ENCODE data around the gene SPRY4. TPM values are rescaled to one million over a fixed set of nuclear protein-coding genes. Genes with fewer than 3 reads are reported as not detected.
"Not testable (repeated sequence)": the region's sequence is repeated elsewhere in the genome, so short reads cannot be mapped to it uniquely, and the experiment has no call there.

The SPRY4 gene
- total RNA-seq, 1 experiment from 2014 or later: 35.6 TPM

DNA sequence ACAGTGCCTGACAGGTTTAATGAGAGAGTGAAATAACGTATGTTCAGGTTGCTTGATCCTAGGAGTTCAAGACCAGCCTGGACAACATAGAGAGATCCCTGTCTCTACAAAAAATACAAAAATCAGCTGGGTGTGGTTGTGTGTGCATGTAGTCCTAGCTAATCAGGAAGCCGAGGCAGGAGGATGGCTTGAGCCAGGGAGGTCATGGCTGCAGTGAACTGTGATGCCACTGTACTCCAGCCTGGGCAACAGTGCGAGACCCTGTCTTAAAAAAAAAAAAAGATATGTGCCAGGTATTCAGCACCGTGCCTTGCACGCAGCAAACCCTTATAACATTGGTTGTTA, 38.8 kb upstream of the SPRY4 start:
- BruUV-seq (replicated peaks): no TSS peak
- in situ Hi-C loops (cut with HindIII; ENCODE audit: low pct_unique_long_range_greater_than_20kb, low sequenced_read_pairs): loop anchor here (5.0 kb wide), 1 partner anchor 184 kb away; no protein-coding TSS in a partner anchor
- peak overlapping the region; percentile 31 to 69; a peak in 3 of 4 replicates for H3K4me3 ChIP-seq (ENCODE audit: low read depth in 2 of 2, low read length in 2 of 2)
- H3K27me3 ChIP-seq (ENCODE audit: control insufficient read depth, insufficient read depth, low read length): no peaks in the 10 kb centered on the region
- no peaks in the 10 kb centered on the region for H3K36me3 ChIP-seq (ENCODE audit: control insufficient read depth, insufficient read depth, low read length)
- ATAC-seq (no peak), DNase-seq (ENCODE audit: low read depth, low spot score) (no peak)
- TF ChIP-seq TCF7L2 (IDR thresholded peaks at IDR 0.05; ENCODE audit: low read depth, low read length): no peak
- TF ChIP-seq, protein P1, sequence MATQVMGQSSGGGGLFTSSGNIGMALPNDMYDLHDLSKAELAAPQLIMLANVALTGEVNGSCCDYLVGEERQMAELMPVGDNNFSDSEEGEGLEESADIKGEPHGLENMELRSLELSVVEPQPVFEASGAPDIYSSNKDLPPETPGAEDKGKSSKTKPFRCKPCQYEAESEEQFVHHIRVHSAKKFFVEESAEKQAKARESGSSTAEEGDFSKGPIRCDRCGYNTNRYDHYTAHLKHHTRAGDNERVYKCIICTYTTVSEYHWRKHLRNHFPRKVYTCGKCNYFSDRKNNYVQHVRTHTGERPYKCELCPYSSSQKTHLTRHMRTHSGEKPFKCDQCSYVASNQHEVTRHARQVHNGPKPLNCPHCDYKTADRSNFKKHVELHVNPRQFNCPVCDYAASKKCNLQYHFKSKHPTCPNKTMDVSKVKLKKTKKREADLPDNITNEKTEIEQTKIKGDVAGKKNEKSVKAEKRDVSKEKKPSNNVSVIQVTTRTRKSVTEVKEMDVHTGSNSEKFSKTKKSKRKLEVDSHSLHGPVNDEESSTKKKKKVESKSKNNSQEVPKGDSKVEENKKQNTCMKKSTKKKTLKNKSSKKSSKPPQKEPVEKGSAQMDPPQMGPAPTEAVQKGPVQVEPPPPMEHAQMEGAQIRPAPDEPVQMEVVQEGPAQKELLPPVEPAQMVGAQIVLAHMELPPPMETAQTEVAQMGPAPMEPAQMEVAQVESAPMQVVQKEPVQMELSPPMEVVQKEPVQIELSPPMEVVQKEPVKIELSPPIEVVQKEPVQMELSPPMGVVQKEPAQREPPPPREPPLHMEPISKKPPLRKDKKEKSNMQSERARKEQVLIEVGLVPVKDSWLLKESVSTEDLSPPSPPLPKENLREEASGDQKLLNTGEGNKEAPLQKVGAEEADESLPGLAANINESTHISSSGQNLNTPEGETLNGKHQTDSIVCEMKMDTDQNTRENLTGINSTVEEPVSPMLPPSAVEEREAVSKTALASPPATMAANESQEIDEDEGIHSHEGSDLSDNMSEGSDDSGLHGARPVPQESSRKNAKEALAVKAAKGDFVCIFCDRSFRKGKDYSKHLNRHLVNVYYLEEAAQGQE (IDR thresholded peaks at IDR 0.05; ENCODE audit: insufficient read depth in 1 of 2, low read depth in 2 of 2, low read length in 1 of 2): no peak
- TF ChIP-seq POLR2AphosphoS5 (IDR thresholded peaks at IDR 0.05; ENCODE audit: low read depth, low read length): 0 out of 2 replicates have a peak, but pooled peaks have one; percentile 14
- TF ChIP-seq, protein P2, sequence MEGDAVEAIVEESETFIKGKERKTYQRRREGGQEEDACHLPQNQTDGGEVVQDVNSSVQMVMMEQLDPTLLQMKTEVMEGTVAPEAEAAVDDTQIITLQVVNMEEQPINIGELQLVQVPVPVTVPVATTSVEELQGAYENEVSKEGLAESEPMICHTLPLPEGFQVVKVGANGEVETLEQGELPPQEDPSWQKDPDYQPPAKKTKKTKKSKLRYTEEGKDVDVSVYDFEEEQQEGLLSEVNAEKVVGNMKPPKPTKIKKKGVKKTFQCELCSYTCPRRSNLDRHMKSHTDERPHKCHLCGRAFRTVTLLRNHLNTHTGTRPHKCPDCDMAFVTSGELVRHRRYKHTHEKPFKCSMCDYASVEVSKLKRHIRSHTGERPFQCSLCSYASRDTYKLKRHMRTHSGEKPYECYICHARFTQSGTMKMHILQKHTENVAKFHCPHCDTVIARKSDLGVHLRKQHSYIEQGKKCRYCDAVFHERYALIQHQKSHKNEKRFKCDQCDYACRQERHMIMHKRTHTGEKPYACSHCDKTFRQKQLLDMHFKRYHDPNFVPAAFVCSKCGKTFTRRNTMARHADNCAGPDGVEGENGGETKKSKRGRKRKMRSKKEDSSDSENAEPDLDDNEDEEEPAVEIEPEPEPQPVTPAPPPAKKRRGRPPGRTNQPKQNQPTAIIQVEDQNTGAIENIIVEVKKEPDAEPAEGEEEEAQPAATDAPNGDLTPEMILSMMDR (IDR thresholded peaks at IDR 0.05): no peak
- H3K27ac ChIP-seq (ENCODE audit: low read length): peak overlapping the region; percentile 99
- ChIA-PET CTCF (interaction anchor here (0.6 kb wide), 1 partner anchor 214 kb away, joined by 6 read pairs; no protein-coding TSS in a partner anchor), POLR2A (interaction anchor here (0.6 to 0.7 kb wide), 4 partner anchors 9 to 42 kb away, joined by 3 to 6 read pairs (median 4); no protein-coding TSS in a partner anchor)
- intact Hi-C loops (cut with micrococcal nuclease; ENCODE audit: unreplicated experiment): loop anchor here (5.0 kb wide), 1 partner anchor 184 kb away; no protein-coding TSS in a partner anchor
- H3K9me3 ChIP-seq (ENCODE audit: control insufficient read depth, insufficient read depth, low read depth, low read length): no peaks in the 10 kb centered on the region
- H3K4me1 ChIP-seq (ENCODE audit: control insufficient read depth, insufficient read depth, low read length): peaks cover 75% of the 10 kb centered on the region

DNA sequence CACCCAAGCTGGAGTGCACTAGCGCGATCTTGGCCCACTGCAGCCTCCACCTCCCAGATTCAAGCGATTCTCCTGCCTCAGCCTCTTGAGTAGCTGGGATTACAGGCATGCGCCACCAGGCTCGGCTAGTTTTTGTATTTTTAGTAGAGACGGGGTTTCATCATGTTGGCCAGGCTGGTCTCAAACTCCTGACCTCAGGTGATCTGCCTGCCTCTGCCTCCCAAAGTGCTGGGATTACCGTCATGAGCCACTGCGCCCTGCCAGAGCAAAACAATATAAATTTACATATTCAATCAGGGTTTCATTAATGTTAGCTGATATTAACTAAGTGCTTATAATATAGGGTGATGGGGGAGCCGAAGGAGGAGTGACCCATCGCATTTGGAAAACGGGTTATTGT, 37.4 kb upstream of the SPRY4 start:
- POLR2A ChIA-PET; H3K27me3 ChIP-seq (ENCODE audit: control insufficient read depth, insufficient read depth, low read length); BruUV-seq (replicated peaks); DNase-seq (ENCODE audit: low read depth, low spot score); ATAC-seq; H3K36me3 ChIP-seq (ENCODE audit: control insufficient read depth, insufficient read depth, low read length); H3K9me3 ChIP-seq (ENCODE audit: control insufficient read depth, insufficient read depth, low read depth, low read length); H3K4me3 ChIP-seq (ENCODE audit: low read depth in 2 of 2, low read length in 2 of 2): not testable (repeated sequence)
- peaks cover 84% of the 10 kb centered on the region for H3K4me1 ChIP-seq (ENCODE audit: control insufficient read depth, insufficient read depth, low read length)
- CTCF ChIA-PET: interaction anchor here (0.6 kb wide), 1 partner anchor 353 kb away, joined by 3 read pairs; no protein-coding TSS in a partner anchor
- peak overlapping the region; percentile 99 for H3K27ac ChIP-seq (ENCODE audit: low read length)
- in situ Hi-C loops (cut with HindIII; ENCODE audit: low pct_unique_long_range_greater_than_20kb, low sequenced_read_pairs) (loop anchor here (5.0 kb wide), 1 partner anchor 185 kb away; no protein-coding TSS in a partner anchor), intact Hi-C loops (cut with micrococcal nuclease; ENCODE audit: unreplicated experiment) (loop anchor here (5.0 kb wide), 1 partner anchor 185 kb away; no protein-coding TSS in a partner anchor)

DNA sequence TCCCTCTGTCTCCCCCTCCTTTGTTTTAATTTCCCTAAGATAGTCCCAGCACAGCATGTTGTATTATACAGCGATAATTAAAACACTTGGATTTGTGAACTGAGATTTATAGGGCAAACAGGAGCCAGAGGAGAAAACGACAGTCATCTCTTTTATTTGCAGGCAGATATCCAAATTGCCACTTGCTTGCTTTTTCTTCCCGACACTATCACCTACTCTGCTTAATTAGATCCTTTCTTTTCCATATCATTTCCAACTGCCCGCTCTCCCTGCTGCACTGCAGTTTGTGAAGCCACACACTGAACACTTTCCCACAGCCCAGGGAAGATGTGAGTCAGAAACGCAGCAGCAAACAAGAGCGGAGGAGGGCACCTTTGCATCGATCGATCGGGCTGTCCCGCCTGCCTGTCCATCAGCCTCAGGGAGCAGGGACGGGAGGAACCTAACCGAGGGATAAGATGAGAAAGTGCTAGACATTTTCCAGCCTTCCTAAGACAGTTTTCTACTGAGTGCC, 35.8 kb upstream of the SPRY4 start:
- Histone ChIP-seq H3K4me1 (ENCODE audit: control insufficient read depth, insufficient read depth, low read length) (peaks cover 86% of the 10 kb centered on the region), H3K27me3 (ENCODE audit: control insufficient read depth, insufficient read depth, low read length) (no peaks in the 10 kb centered on the region), H3K4me3 (ENCODE audit: low read depth in 2 of 2, low read length in 2 of 2) (peak overlapping the region; percentile 18 to 40), H3K27ac (ENCODE audit: low read length) (peak overlapping the region; percentile 99), H3K9me3 (ENCODE audit: control insufficient read depth, insufficient read depth, low read depth, low read length) (no peaks in the 10 kb centered on the region; the same call in 1 of the 2 replicates), H3K36me3 (ENCODE audit: control insufficient read depth, insufficient read depth, low read length) (no peaks in the 10 kb centered on the region)
- no TSS peak for BruUV-seq (replicated peaks)
- ATAC-seq: peak; percentile 60
- intact Hi-C loops (cut with micrococcal nuclease; ENCODE audit: unreplicated experiment) (loop anchor here (5.0 kb wide), 1 partner anchor 187 kb away; no protein-coding TSS in a partner anchor), in situ Hi-C loops (cut with HindIII; ENCODE audit: low pct_unique_long_range_greater_than_20kb, low sequenced_read_pairs) (loop anchor here (5.0 kb wide), 1 partner anchor 187 kb away; no protein-coding TSS in a partner anchor)
- peak; percentile 80 for DNase-seq (ENCODE audit: low read depth, low spot score)
- TF ChIP-seq, protein P1 (IDR thresholded peaks at IDR 0.05; ENCODE audit: insufficient read depth in 1 of 2, low read depth in 2 of 2, low read length in 1 of 2): no peak
- 0 out of 2 replicates have a peak, but pooled peaks have one; percentile 24 for TF ChIP-seq TCF7L2 (IDR thresholded peaks at IDR 0.05; ENCODE audit: low read depth, low read length)
- ChIA-PET POLR2A (no interaction called here), CTCF (no interaction called here)

All from Panc1 (cell line).